Left ventricle myocardium inferior (tissue), 1 donor: Measurements from ENCODE around the gene MDK. TPM values are rescaled to one million over a fixed set of nuclear protein-coding genes. Genes with fewer than 3 reads are reported as not detected.

Experiments used
- DNase-seq: peaks from one replicate; pipeline ENCODE4 v3.0.0-alpha.2; 2020
- H3K27ac ChIP-seq: fragments of 200-600 bp; replicated peaks from 2 replicates; pipeline ENCODE4 v1.8.0; 2021
- H3K27me3 ChIP-seq: fragments of 200-600 bp; 2 replicates; pipeline ENCODE4 v1.8.0; 2021; ENCODE audit warnings: low read depth
- H3K36me3 ChIP-seq: fragments of 200-600 bp; 2 replicates; pipeline ENCODE4 v1.8.0; 2021
- H3K4me1 ChIP-seq: fragments of 200-600 bp; 2 replicates; pipeline ENCODE4 v1.8.0; 2021
- H3K4me3 ChIP-seq: fragments of 200-600 bp; 2 replicates; pipeline ENCODE4 v1.8.0; 2021; ENCODE audit warnings: mild to moderate bottlenecking, moderate library complexity
- H3K9me3 ChIP-seq: fragments of 200-600 bp; replicated peaks from 2 replicates; pipeline ENCODE4 v1.8.0; 2021
- intact Hi-C: fragments of 100-400 bp; cut with micrococcal nuclease; formaldehyde crosslinking; loops from one replicate; pipeline ENCODE4 v1.11.0; 2022
- total RNA-seq: library from RNA; stranded (reverse); fragmentation: NEBNext Ultra II Directional; extraction: Animal tissue kit (Norgen Biotek cat#: 25700); gene quantifications from one replicate; pipeline ENCODE4 v1.2.1, GENCODE V29; 2021
- TF ChIP-seq, protein P1 (sequence below): fragments of 200-600 bp; IDR thresholded peaks from 2 replicates; pipeline ENCODE4 v1.8.0; 2021; ENCODE audit warnings: antibody characterized with exemption, mild to moderate bottlenecking, borderline replicate concordance
- donor health status: DM: no; HTN: yes; CAD: no; lungs with severe emphysema.

The MDK gene
- total RNA-seq, 1 donor from 2014 or later, result 5.4 TPM

DNA sequence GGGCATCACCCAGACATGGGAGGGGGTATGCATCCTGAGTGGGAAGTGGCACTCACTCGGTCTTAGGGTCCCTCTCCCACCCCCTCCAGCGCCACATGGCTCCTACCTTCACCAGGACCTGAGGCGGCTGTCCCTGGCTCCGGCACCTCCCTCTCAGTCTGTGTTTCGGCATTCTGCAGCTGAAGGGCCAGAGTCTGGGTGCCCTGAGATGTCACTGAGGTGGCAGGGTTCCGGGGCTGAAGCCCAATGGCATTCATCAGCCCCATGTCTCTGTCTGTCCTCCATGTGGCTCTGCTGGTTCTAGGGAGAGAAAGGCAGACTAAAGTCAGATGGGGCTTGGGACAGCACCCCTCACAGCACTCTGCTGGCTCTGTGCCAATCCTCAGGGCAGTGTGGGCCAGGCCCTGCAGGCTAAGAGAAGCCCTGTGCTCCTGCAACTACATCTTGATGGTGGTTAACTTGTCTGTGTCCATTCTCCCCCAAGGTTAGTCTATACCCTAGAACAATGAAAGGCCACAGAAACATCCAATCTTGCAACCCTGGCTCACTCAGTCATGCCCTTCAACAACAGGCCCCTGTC lies 27.0 kb downstream of the MDK start:
- TF ChIP-seq, protein P1, sequence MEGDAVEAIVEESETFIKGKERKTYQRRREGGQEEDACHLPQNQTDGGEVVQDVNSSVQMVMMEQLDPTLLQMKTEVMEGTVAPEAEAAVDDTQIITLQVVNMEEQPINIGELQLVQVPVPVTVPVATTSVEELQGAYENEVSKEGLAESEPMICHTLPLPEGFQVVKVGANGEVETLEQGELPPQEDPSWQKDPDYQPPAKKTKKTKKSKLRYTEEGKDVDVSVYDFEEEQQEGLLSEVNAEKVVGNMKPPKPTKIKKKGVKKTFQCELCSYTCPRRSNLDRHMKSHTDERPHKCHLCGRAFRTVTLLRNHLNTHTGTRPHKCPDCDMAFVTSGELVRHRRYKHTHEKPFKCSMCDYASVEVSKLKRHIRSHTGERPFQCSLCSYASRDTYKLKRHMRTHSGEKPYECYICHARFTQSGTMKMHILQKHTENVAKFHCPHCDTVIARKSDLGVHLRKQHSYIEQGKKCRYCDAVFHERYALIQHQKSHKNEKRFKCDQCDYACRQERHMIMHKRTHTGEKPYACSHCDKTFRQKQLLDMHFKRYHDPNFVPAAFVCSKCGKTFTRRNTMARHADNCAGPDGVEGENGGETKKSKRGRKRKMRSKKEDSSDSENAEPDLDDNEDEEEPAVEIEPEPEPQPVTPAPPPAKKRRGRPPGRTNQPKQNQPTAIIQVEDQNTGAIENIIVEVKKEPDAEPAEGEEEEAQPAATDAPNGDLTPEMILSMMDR, result no peak
- DNase-seq, result no peak
- no peaks in the 10 kb centered on the region for H3K27me3 ChIP-seq
- H3K9me3 ChIP-seq, result no peaks in the 10 kb centered on the region
- H3K36me3 ChIP-seq, result peaks cover 74% of the 10 kb centered on the region
- intact Hi-C loops, result no loop called here
- no peak overlapping the region for H3K4me3 ChIP-seq
- H3K4me1 ChIP-seq, result peaks cover 23% of the 10 kb centered on the region
- no peak overlapping the region for H3K27ac ChIP-seq

GRCh38 chr11:46410021-46410420 lies 28.6 kb downstream of the MDK start:
- Histone ChIP-seq H3K27me3 (no peaks in the 10 kb centered on the region), H3K4me1 (peaks cover 8% of the 10 kb centered on the region), H3K9me3 (no peaks in the 10 kb centered on the region), H3K27ac (no peak overlapping the region), H3K36me3 (peaks cover 78% of the 10 kb centered on the region), H3K4me3 (no peak overlapping the region)
- TF ChIP-seq, protein P1, result no peak
- intact Hi-C loops, result no loop called here
- no peak for DNase-seq

DNA sequence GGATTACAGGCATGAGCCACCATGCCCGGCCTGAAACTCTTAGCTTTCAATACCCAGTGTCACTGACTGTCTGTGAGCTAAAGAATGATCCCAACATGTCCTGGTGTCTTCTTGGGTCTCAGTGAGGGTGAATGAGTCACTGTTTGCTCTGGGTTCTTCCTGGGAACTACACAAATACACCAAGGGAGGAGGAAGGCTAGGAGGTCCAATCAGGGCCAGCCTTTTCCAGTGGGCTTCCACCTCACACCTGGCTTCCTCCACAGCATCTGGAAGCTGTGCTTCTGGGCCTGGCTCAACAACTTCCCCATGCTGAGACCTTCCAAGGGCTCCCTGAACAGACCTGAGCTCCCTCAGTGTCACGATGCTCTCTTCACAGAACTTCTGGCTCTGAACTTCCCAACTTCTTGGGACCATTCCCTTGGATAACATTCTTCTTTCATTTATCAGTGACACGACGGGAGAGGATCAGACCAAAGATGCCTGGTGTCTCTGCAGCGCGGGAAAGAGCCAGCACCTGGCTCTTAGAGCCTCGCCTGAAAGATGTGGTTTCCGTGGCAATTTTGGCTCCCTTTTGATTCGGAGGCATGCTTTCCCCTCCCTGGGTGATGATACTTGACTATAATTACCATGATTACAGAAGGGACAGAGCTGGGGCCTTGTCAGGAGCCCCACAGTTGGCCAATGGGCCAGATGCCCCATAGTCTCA lies 32.4 kb downstream of the MDK start:
- peaks cover 3% of the 10 kb centered on the region for H3K4me1 ChIP-seq
- intact Hi-C loops, result no loop called here
- H3K4me3 ChIP-seq, result no peak overlapping the region
- TF ChIP-seq, protein P1, result no peak
- DNase-seq, result no peak
- H3K27me3 ChIP-seq, result no peaks in the 10 kb centered on the region
- no peaks in the 10 kb centered on the region for H3K9me3 ChIP-seq
- no peak overlapping the region for H3K27ac ChIP-seq
- H3K36me3 ChIP-seq, result peaks cover 71% of the 10 kb centered on the region

DNA sequence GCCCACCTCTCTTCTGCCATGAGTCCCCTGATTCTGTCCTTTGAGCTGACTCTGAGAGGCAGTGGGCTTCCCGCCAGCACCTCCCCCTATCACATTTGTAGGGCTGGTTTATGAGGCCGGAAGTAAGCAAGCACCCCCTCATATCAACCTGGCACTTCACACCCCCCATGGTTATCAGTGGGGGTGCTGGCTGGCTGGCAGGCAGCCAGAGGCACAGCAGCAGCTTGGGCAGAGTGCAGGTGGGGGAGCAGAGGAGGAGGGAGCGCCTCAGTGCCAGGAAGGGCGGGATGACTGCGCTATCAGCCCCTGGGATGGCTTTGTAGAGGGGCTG lies 33.0 kb downstream of the MDK start:
- intact Hi-C loops, result no loop called here
- H3K36me3 ChIP-seq, result peaks cover 72% of the 10 kb centered on the region
- DNase-seq, result no peak

DNA sequence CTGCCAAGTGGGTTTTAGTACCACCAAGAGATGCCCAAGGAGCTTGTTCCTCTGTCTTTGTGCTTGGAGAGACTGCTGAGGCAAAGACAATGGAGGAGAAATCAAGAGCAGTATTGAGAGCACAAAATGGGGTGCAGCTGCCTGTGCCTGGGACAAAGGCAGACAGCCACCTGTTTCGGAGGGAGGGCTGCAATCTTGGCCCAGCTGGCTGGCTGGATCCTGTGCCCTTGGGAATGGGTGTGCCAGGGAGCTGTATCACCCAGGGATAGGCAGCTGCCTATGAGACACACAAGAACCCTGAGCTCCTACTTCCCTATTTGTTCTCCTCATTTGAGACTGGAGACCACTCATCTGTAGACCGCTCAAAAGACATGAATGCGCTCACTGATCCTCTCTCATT lies 33.4 kb downstream of the MDK start:
- peaks cover 67% of the 10 kb centered on the region for H3K36me3 ChIP-seq
- intact Hi-C loops, result no loop called here
- H3K4me1 ChIP-seq, result peaks cover 3% of the 10 kb centered on the region
- TF ChIP-seq, protein P1, result no peak
- DNase-seq, result no peak
- no peak overlapping the region for H3K27ac ChIP-seq
- no peaks in the 10 kb centered on the region for H3K27me3 ChIP-seq
- no peaks in the 10 kb centered on the region for H3K9me3 ChIP-seq
- no peak overlapping the region for H3K4me3 ChIP-seq

More for the DNA sequence above, 33.0 kb downstream of the MDK start:
- Histone ChIP-seq H3K27me3 (no peaks in the 10 kb centered on the region), H3K9me3 (no peaks in the 10 kb centered on the region), H3K27ac (no peak overlapping the region), H3K4me1 (peaks cover 3% of the 10 kb centered on the region), H3K4me3 (no peak overlapping the region)
- TF ChIP-seq, protein P1, result no peak
